ENCODE data around the gene PLD4. TPM values are rescaled to one million over a fixed set of nuclear protein-coding genes. Genes with fewer than 3 reads are reported as not detected.
"Not testable (repeated sequence)": the region's sequence is repeated elsewhere in the genome, so short reads cannot be mapped to it uniquely, and the experiment has no call there.

PLD4 gene
- total and polyA plus RNA-seq, 9 donors: 0.12 to 3.2 (median 1.0) TPM; not detected in 1

- H3K4me1 ChIP-seq (ENCODE audit: insufficient read depth); H3K36me3 ChIP-seq; H3K27ac ChIP-seq; intact Hi-C loops (cut with DNase I); H3K4me3 ChIP-seq; H3K9me3 ChIP-seq; H3K27me3 ChIP-seq: not testable (repeated sequence)
- 86 to 92% (median 91%) methylated on average over 40 to 43 of the region's 43 CpGs for WGBS, 3 donors
- DNase-seq: peak in 2 of 5 donors; percentile 7 to 19
Measured at GRCh38 chr14:104945986-104946965, 21.6 kb downstream of the PLD4 start.

DNA sequence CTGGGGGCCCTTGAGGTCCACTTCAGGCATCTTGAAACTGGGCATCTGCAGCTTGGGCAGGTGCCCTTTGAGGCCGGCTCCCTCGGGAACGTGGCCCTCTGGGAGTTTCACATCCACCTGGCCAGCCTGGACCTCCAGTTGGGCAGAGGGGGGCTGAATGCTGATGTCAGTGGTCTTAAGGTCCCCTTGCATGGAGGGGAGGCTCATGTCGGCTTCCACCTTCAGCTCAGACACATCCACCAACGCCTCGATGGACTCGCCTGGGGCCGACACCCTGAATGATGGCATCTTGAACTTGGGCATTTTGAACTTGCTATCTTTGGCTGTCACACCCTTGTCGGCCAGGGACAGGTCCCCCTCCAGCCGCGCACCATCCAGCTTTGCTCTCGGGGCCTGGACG, 22.5 kb downstream of the PLD4 start:
- intact Hi-C loops (cut with DNase I); H3K27ac ChIP-seq; H3K27me3 ChIP-seq; H3K36me3 ChIP-seq; H3K4me1 ChIP-seq (ENCODE audit: insufficient read depth); H3K4me3 ChIP-seq; H3K9me3 ChIP-seq: not testable (repeated sequence)
- 93 to 95% (median 94%) methylated on average over 13 of the region's 13 CpGs for WGBS, 3 donors
- DNase-seq: peak in 1 of 5 donors; percentile 3

- intact Hi-C loops (cut with DNase I); H3K27me3 ChIP-seq; H3K4me3 ChIP-seq; H3K36me3 ChIP-seq; H3K9me3 ChIP-seq; H3K27ac ChIP-seq; H3K4me1 ChIP-seq (ENCODE audit: insufficient read depth): not testable (repeated sequence)
- peak in 1 of 5 donors; percentile 14 for DNase-seq
- 92% methylated on average over 35 of the region's 35 CpGs for WGBS, 3 donors
Measured at GRCh38 chr14:104947881-104948735, 23.4 kb downstream of the PLD4 start.

- intact Hi-C loops (cut with DNase I): no loop called here
Measured at GRCh38 chr14:104948736-104949031, 24.0 kb downstream of the PLD4 start.

DNA sequence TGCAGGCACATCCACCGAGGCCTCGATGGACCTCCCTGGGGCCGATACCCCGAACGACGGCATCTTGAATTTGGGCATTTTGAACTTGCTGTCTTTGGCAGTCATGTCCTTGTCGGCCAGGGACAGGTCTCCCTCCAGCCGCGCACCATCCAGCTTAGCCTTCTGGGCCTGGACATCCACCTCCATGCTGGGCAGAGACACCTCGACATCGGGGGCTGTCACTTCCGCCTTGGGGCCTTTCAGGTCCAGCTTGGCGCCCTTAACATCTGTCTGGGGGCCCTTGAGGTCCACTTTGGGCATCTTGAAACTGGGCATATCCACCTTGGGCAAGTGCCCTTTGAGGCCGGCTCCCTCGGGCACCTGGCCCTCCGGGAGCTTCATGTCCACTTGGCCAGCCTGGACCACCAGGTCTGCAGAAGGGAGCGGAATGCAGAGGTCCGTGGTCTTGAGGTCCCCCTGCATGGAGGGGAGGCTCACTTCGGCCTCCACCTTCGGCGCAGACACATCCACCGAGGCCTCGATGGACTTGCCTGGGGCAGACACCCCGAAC, 24.8 kb downstream of the PLD4 start:
- H3K9me3 ChIP-seq; H3K4me3 ChIP-seq; H3K27ac ChIP-seq; H3K27me3 ChIP-seq; H3K36me3 ChIP-seq; H3K4me1 ChIP-seq (ENCODE audit: insufficient read depth); intact Hi-C loops (cut with DNase I): not testable (repeated sequence)
- 90 to 93% (median 92%) methylated on average over 24 of the region's 24 CpGs for WGBS, 3 donors
- peak in 1 of 5 donors; percentile 13 for DNase-seq

More at GRCh38 chr14:104948736-104949031, 24.0 kb downstream of the PLD4 start:
- DNase-seq: peak in 1 of 5 donors; percentile 5
- TF ChIP-seq POLR2A (IDR thresholded peaks at IDR 0.05): no peak
- no peak for TF ChIP-seq EP300 (IDR thresholded peaks at IDR 0.05)
- TF ChIP-seq, protein P1, sequence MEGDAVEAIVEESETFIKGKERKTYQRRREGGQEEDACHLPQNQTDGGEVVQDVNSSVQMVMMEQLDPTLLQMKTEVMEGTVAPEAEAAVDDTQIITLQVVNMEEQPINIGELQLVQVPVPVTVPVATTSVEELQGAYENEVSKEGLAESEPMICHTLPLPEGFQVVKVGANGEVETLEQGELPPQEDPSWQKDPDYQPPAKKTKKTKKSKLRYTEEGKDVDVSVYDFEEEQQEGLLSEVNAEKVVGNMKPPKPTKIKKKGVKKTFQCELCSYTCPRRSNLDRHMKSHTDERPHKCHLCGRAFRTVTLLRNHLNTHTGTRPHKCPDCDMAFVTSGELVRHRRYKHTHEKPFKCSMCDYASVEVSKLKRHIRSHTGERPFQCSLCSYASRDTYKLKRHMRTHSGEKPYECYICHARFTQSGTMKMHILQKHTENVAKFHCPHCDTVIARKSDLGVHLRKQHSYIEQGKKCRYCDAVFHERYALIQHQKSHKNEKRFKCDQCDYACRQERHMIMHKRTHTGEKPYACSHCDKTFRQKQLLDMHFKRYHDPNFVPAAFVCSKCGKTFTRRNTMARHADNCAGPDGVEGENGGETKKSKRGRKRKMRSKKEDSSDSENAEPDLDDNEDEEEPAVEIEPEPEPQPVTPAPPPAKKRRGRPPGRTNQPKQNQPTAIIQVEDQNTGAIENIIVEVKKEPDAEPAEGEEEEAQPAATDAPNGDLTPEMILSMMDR (IDR thresholded peaks at IDR 0.05): no peak
- no peaks in the 10 kb centered on the region for H3K4me1 ChIP-seq (ENCODE audit: insufficient read depth)
- H3K36me3 ChIP-seq: no peaks in the 10 kb centered on the region
- H3K9me3 ChIP-seq: no peaks in the 10 kb centered on the region
- no peaks in the 10 kb centered on the region for H3K27me3 ChIP-seq
- no peak overlapping the region for H3K27ac ChIP-seq
- H3K4me3 ChIP-seq: no peak overlapping the region
- WGBS, 3 donors: 93 to 98% (median 93%) methylated on average over 7 to 11 of the region's 11 CpGs

GRCh38 chr14:104950021-104950420, 25.3 kb downstream of the PLD4 start:
- Histone ChIP-seq H3K36me3 (no peaks in the 10 kb centered on the region), H3K4me3 (no peak overlapping the region), H3K4me1 (ENCODE audit: insufficient read depth) (no peaks in the 10 kb centered on the region), H3K27ac (no peak overlapping the region), H3K27me3 (no peaks in the 10 kb centered on the region), H3K9me3 (no peaks in the 10 kb centered on the region)
- DNase-seq: peak in 1 of 5 donors; percentile 9
- TF ChIP-seq POLR2A (IDR thresholded peaks at IDR 0.05) (no peak), EP300 (IDR thresholded peaks at IDR 0.05) (no peak)
- TF ChIP-seq, protein P1 (IDR thresholded peaks at IDR 0.05): no peak
- intact Hi-C loops (cut with DNase I): no loop called here
- WGBS, 3 donors: 87 to 95% (median 88%) methylated on average over 17 of the region's 17 CpGs

DNA sequence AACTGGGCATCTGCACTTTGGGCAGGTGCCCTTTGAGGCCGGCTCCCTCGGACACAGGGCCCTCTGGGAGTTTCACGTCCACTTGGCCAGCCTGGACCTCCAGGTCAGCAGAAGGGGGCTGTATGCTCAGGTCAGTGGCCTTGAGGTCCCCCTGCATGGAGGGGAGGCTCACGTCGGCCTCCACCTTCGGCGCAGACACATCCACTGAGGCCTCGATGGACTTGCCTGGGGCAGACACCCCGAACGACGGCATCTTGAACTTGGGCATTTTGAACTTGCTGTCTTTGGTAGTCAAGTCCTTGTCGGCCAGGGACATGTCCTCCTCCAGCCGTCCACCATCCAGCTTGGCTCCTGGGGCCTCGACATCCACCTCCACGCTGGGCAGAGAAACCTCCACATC, 26.0 kb downstream of the PLD4 start:
- H3K9me3 ChIP-seq; H3K27me3 ChIP-seq; H3K4me1 ChIP-seq (ENCODE audit: insufficient read depth); H3K27ac ChIP-seq; intact Hi-C loops (cut with DNase I); H3K36me3 ChIP-seq; H3K4me3 ChIP-seq: not testable (repeated sequence)
- 89 to 94% (median 91%) methylated on average over 15 of the region's 15 CpGs for WGBS, 3 donors
- DNase-seq: peak in 1 of 5 donors; percentile 9

DNA sequence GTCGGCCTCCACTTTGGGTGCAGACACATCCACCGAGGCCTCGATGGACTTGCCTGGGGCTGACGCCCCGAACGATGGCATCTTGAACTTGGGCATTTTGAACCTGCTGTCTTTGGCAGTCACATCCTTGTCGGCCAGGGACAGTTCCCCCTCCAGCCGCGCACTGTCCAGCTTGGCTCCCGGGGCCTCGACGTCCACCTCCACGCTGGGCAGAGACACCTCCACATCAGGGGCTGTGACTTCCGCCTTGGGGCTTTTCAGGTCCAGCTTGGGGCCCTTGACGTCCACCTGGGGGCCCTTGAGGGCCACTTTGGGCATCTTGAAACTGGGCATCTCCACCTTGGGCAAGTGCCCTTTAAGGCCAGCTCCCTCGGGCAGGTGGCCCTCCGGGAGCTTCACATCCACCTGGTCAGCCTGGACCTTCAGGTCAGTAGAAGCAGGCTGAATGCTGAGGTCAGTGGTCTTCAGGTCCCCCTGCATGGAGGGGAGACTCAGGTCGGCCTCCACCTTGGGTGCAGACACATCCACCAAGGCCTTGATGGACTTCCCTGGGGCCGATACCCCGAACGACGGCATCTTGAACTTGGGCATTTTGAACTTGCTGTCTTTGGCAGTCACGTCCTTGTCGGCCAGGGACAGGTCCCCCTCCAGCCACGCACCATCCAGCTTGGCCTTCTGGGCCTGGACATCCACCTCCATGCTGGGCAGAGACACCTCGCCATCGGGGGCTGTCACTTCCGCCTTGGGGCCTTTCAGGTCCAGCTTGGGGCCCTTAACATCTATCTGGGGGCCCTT, 27.4 kb downstream of the PLD4 start:
- H3K27me3 ChIP-seq; H3K9me3 ChIP-seq; H3K4me1 ChIP-seq (ENCODE audit: insufficient read depth); H3K4me3 ChIP-seq; intact Hi-C loops (cut with DNase I); H3K36me3 ChIP-seq; H3K27ac ChIP-seq: not testable (repeated sequence)
- peak in 2 of 5 donors; percentile 7 to 28 for DNase-seq
- 84 to 88% (median 86%) methylated on average over 28 of the region's 28 CpGs for WGBS, 3 donors
